GM10248 (cell line): ENCODE results near the gene ARHGEF19.

Experiments
- CTCF ChIA-PET: fragments of 300-600 bp; sonication (Branson Sonifier 250); formaldehyde crosslinking; extraction: SDS; loops from one replicate; lab custom pipeline; 2021; ENCODE audit warnings: antibody characterized with exemption; lab: Yijun Ruan, JAX
- POLR2A ChIA-PET: fragments of 350-650 bp; sonication (Branson Sonifier 250); formaldehyde crosslinking; extraction: SDS; loops from one replicate; lab custom pipeline; 2020; ENCODE audit warnings: antibody characterized with exemption; lab: Yijun Ruan, JAX
- DNase-seq: peaks from one replicate; pipeline ENCODE4 v3.0.0; 2012; ENCODE audit errors: extremely low spot score
- TF ChIP-seq, protein P1 (sequence below): IDR thresholded peaks from 2 replicates; pipeline ENCODE4 v1.5.1; 2012; ENCODE audit warnings: mild to moderate bottlenecking, low read depth; ENCODE audit errors: extremely low read depth, missing control alignments, control extremely low read depth

Gene ARHGEF19

DNA sequence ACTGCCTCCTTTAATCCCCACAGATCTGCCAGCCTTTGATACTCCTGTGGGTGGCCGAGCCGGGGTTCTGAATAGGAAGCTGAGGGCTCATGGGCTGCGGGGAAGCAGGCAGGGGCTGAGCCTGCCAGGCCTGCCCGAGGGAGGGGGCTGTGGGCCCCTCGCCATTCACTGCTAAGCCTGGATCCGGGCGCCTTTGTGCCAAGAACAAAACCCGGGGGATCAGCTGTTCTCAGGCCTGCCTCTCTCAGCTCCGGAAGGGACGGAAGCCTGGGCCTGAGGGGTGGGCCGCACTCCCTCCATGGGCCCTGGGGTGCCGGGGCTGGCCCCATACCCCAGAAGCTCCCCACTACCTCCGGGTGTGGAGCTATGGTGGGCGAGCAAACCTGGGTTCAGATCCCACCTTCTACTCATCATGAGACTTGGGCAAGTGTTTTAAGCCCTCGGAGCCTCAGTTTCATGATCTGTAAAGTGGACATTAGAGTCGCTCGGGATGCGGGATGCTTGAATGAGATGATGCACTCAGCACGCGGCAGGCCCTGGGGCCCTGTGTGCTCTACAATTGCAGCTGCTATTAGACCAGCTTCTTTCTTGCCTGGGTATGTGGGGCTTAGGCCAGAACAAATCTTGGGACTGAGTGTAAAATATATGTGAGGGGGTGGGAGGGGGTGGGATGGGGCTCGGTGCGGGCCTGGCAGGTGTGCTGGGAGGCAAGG is 37.4 kb downstream of the ARHGEF19 start:
- CTCF ChIA-PET: interaction anchor here (0.7 to 2.3 kb wide), 4 partner anchors 14 to 97 kb away, joined by 3 to 6 read pairs (median 4); no protein-coding TSS in a partner anchor
- TF ChIP-seq, protein P1, sequence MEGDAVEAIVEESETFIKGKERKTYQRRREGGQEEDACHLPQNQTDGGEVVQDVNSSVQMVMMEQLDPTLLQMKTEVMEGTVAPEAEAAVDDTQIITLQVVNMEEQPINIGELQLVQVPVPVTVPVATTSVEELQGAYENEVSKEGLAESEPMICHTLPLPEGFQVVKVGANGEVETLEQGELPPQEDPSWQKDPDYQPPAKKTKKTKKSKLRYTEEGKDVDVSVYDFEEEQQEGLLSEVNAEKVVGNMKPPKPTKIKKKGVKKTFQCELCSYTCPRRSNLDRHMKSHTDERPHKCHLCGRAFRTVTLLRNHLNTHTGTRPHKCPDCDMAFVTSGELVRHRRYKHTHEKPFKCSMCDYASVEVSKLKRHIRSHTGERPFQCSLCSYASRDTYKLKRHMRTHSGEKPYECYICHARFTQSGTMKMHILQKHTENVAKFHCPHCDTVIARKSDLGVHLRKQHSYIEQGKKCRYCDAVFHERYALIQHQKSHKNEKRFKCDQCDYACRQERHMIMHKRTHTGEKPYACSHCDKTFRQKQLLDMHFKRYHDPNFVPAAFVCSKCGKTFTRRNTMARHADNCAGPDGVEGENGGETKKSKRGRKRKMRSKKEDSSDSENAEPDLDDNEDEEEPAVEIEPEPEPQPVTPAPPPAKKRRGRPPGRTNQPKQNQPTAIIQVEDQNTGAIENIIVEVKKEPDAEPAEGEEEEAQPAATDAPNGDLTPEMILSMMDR: no peak
- no peak for DNase-seq
- POLR2A ChIA-PET: no interaction called here

DNA sequence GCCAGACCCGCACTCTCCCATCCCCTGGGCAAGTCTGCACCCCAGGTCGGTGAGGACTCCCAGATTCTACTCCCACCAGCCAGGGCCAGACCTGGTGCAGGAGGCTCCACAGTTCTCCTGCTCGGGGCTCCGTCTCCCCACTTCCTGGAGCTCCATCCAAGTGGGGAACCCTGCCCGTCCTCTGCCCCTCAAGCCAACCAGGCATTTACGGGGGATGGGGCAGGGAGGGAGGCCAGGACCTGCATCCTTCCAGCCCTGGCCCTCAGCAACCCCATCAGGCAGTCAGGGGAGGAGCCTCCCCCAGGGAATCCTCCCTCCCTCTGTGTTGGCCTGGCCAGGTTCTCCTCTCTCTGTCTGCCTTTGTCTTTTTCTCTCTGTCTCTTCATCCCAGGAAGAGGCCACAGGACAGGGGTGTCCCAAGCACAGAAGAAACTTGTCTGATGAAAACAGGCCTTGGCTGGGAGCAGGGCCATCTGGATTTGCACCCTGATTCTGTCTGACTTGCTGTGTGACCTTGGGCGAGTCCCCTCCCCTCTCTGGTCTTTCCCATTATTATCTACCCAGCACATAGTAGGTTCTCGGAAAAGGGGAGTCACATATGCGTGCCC is 38.1 kb downstream of the ARHGEF19 start:
- POLR2A ChIA-PET: no interaction called here
- DNase-seq: no peak
- TF ChIP-seq, protein P1: no peak
- CTCF ChIA-PET: interaction anchor here (1.0 to 2.3 kb wide), 3 partner anchors 14 to 96 kb away, joined by 3 to 6 read pairs (median 4); no protein-coding TSS in a partner anchor

DNA sequence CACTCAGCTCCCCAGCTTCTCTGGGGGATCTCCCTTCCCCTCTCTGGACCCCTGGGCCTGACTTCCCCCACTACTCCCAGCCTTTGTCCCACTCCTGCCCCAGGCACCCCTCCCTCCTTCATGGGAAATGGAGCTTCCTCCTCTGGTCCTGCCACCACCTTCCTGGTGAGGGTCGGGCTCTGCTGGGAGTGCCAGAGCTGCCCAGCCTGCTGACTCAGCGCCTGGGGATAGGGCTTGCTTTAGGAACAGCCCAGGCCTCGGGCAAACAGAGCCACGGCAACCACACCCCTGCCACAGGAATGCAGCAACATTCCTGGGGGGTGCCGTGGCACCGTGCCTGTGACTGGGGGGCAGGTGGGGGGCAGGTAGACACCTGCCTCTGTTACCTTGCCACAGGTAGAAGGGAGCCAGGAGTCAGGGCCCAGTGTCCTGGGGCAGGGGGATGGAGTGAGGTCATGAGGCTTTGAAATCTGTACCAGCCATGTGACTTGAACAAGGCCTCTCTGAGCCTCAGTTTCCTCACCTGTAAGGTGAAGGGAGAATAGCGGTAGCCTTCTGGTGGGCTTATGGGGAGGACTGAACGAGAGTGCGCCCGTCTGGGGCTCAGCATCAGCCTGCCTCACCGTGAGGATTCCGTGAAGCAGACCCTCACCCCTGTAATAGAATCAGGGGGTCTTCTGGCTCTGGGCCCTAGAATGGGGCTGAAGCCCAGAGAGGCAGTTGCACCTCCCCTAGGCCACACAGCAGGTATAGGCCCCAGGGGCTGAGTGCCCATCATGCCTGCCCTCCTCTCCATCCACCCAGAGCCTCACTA is 38.8 kb downstream of the ARHGEF19 start:
- TF ChIP-seq, protein P1: no peak
- ChIA-PET CTCF (interaction anchor here (1.4 to 2.3 kb wide), 2 partner anchors 15 to 92 kb away, joined by 4 to 6 read pairs; no protein-coding TSS in a partner anchor), POLR2A (no interaction called here)
- DNase-seq: no peak

DNA sequence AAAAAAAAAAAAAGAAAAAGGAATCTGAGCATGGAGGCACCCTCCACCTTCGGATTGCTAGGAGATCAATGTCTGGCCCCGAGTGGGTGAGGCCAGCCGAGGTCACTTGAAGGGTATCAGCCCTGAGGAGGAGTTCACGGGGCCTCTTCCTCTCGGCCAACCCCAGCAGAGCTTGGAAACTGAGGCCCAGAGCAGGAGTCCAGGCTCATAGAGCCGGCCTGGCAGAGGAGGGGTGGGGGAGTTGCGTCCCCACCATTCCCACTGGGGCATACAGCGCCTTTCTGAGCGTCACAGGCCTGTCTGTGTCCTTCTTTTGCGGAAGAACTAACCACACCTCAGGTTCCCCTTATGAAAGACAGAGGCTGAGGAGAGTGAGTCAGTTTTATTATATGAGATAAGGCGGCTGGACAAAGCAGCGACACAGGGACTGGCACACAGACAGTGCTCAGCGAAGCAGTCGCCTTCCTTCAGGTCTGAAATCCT is 39.4 kb downstream of the ARHGEF19 start:
- POLR2A ChIA-PET: interaction anchor here (0.6 kb wide), 1 partner anchor 17 kb away, joined by 4 read pairs; the partner anchor contains the start of gene EPHA2
- CTCF ChIA-PET: interaction anchor here (2.3 kb wide), 1 partner anchor 16 kb away, joined by 6 read pairs; no protein-coding TSS in a partner anchor
- TF ChIP-seq, protein P1: no peak
- DNase-seq: no peak

DNA sequence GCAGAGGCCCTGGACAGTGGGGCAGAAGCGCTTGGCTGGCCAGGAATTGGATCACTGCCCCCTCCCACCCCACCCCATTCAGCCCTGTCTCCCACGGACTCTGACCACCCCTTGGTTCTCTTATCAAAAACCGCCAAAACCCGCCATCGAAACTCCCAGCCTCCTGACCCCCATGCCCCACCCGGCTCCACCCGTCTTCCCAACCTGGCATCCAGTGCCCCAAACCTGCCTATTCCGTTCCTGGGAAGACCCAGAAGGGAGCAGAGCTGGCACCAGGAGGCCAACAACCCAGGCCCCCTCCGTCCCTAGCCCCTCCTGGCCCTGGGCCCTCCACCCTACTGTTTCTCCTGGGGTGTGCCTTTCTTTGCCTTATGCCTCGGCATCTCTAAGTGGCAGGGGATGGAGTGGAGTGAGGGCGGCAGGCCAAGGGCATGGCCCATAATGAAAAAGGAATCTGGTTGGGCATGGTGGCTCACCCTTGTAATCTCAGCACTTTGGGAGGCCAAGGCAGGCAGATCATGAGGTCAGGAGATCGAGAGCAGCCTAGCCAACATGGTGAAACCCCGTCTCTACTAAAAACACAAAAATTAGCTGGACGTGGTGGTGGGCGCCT is 40.1 kb downstream of the ARHGEF19 start:
- TF ChIP-seq, protein P1: no peak
- ChIA-PET CTCF (interaction anchor here (1.1 to 2.3 kb wide), 2 partner anchors 9 to 16 kb away, joined by 3 to 6 read pairs; no protein-coding TSS in a partner anchor), POLR2A (interaction anchor here (0.6 kb wide), 1 partner anchor 16 kb away, joined by 4 read pairs; the partner anchor contains the start of gene EPHA2)
- no peak for DNase-seq
